ENCODE measurements around the gene PHF20.
A peak's percentile ranks its signal among the peaks of the same experiment; 100 is the strongest.
"Not testable (repeated sequence)": the region's sequence is repeated elsewhere in the genome, so short reads cannot be mapped to it uniquely, and the experiment has no call there.

The PHF20 gene

DNA sequence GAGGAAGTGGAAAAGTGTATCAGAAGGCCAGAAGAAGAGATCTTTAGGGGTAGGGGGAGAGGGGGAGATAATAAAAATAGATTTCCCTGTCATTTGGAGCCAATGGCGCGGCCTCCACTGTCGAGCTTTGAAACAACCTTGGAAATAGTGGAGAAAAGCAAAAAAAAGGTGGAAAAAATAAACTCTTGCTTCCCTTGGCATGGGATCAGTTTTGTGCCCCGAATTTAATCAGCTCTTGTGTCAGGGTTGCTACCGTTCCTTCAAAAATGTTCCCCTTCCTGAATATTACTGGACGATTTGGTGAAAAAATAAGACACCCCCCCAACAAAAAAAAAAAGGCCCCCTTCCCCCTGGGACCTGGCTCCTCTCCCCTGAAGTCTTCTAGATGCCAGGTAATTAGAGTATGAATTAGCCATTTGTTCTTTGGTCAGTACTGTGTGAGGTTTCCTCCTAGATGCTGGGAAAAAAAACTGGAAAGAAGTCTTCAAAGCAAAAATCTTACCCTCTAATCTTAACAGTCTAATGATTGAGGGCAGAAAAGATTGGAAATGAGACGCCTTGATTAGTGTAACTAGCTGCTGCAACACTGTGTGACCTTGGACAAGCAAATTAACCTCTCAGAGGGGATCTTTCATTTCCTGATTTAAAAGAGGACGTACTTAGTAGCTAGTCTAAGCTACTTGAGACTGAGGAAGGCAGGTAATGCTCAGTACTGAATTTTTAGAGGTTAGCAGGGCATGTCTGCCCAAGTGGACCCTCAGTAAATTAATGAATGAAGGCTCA is 28.9 kb upstream of the PHF20 start:
- Histone ChIP-seq H3K4me1 (ENCODE audit: control insufficient read depth, low read depth, low read length) (peaks cover 17% of the 10 kb centered on the region), H3K27ac (ENCODE audit: low read length) (peak overlapping the region; percentile 97), H3K4me3 (ENCODE audit: low read length) (peak overlapping the region; percentile 91), H3K36me3 (ENCODE audit: control insufficient read depth, low read depth, low read length) (peaks cover 29% of the 10 kb centered on the region), H3K27me3 (ENCODE audit: control insufficient read depth, insufficient read depth, low read length) (no peaks in the 10 kb centered on the region), H3K9me3 (ENCODE audit: control insufficient read depth, low read depth, low read length) (no peaks in the 10 kb centered on the region), H3K9ac (ENCODE audit: low read length) (peak overlapping the region; percentile 99)

DNA sequence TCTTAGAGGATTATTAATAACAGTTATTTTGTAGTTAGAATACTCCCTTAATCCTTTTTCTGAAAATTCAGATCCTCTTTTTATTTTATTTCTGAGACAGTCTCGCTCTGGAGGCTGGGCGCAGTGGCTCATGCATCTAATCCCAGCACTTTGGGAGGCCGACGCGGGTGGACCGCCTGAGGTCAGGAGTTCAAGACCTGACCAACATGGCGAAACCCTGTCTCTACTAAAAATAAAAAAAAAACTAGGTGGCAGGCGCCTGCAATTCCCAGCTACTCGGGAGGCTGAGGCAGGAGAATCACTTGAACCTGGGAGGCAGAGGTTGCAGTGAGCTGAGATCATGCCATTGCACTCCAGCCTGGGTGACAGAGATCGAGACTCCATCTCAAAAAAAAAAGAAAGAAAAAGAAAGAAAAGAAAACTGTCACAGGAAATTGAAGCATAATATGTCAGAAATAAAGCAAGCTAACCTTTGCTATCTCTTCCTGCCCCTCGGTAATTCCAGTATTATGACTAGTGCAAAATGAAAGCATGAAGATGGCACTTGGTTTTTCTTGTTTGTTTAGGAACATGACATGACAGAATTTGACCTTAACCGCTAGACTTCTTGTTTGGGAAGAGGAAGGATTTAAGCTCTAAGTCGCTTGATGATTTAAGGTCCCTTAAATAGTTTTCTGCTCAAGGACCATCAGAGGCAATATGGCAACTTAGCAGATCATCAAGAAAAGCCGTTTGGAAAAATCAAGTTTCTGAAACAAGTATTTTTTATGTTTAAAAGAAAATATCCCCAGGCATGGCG is 27.9 kb upstream of the PHF20 start:
- Histone ChIP-seq H3K27ac (ENCODE audit: low read length) (peak overlapping the region; percentile 97), H3K36me3 (ENCODE audit: control insufficient read depth, low read depth, low read length) (peaks cover 19% of the 10 kb centered on the region), H3K9ac (ENCODE audit: low read length) (peak overlapping the region; percentile 99), H3K9me3 (ENCODE audit: control insufficient read depth, low read depth, low read length) (no peaks in the 10 kb centered on the region), H3K4me3 (ENCODE audit: low read length) (peak overlapping the region; percentile 91), H3K4me1 (ENCODE audit: control insufficient read depth, low read depth, low read length) (peaks cover 13% of the 10 kb centered on the region), H3K27me3 (ENCODE audit: control insufficient read depth, insufficient read depth, low read length) (no peaks in the 10 kb centered on the region)

- not testable (repeated sequence) for H3K9me3 ChIP-seq (ENCODE audit: control insufficient read depth, low read depth, low read length); H3K9ac ChIP-seq (ENCODE audit: low read length); H3K27me3 ChIP-seq (ENCODE audit: control insufficient read depth, insufficient read depth, low read length); H3K27ac ChIP-seq (ENCODE audit: low read length); H3K4me3 ChIP-seq (ENCODE audit: low read length)
- Histone ChIP-seq H3K4me1 (ENCODE audit: control insufficient read depth, low read depth, low read length) (peaks cover 13% of the 10 kb centered on the region), H3K36me3 (ENCODE audit: control insufficient read depth, low read depth, low read length) (peaks cover 14% of the 10 kb centered on the region)
These were observed 27.3 kb upstream of the PHF20 start for GRCh38 chr20:35744492-35744841.

DNA sequence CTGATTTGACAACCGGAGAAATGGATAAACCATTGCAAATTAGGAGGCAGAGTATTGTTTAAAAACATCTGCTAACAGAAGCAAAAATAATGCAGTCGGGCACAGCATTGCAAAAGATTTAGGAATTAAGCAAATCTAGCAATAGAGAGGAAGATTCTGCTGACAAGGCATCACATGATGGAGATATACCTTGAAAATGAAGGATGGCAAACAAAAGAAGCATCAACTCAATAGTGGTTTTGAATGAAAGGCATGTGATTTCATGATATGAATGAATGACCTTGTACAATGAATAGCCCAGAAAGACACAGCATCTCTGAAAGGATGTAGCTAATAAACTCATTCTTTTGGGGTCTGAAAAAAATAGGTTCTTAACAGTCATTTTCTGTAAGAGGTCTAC is 21.2 kb upstream of the PHF20 start:
- Histone ChIP-seq H3K9me3 (ENCODE audit: control insufficient read depth, low read depth, low read length) (no peaks in the 10 kb centered on the region), H3K36me3 (ENCODE audit: control insufficient read depth, low read depth, low read length) (no peaks in the 10 kb centered on the region), H3K4me1 (ENCODE audit: control insufficient read depth, low read depth, low read length) (no peaks in the 10 kb centered on the region), H3K4me3 (ENCODE audit: low read length) (no peak overlapping the region), H3K27me3 (ENCODE audit: control insufficient read depth, insufficient read depth, low read length) (no peaks in the 10 kb centered on the region), H3K27ac (ENCODE audit: low read length) (no peak overlapping the region), H3K9ac (ENCODE audit: low read length) (no peak overlapping the region)

DNA sequence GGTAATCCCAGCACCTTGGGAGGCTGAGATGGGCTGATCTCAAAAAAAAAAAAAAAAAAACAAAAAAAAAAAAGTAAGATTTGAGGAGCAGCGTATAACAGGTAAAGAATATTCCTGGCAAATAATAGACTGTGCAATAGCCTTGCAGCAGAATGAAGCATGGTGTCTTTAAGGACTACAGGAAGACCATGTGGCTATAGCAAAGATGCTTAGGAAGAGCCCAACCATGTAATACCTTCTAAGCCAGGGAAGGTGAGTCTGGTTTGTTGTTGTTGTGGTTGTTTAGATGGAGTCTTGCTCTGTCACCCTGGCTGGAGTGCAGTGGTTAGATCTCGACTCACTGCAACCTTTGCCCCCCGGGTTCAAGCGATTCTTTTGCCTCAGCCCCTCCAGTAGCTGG is 15.4 kb upstream of the PHF20 start:
- no peak overlapping the region for H3K27ac ChIP-seq (ENCODE audit: low read length)
- H3K4me1 ChIP-seq (ENCODE audit: control insufficient read depth, low read depth, low read length) = no peaks in the 10 kb centered on the region
- H3K9me3 ChIP-seq (ENCODE audit: control insufficient read depth, low read depth, low read length) = no peaks in the 10 kb centered on the region
- no peaks in the 10 kb centered on the region for H3K27me3 ChIP-seq (ENCODE audit: control insufficient read depth, insufficient read depth, low read length)
- H3K36me3 ChIP-seq (ENCODE audit: control insufficient read depth, low read depth, low read length) = no peaks in the 10 kb centered on the region
- no peak overlapping the region for H3K9ac ChIP-seq (ENCODE audit: low read length)
- no peak overlapping the region for H3K4me3 ChIP-seq (ENCODE audit: low read length)

- no peak overlapping the region for H3K4me3 ChIP-seq (ENCODE audit: low read length)
- no peaks in the 10 kb centered on the region for H3K27me3 ChIP-seq (ENCODE audit: control insufficient read depth, insufficient read depth, low read length)
- no peak overlapping the region for H3K27ac ChIP-seq (ENCODE audit: low read length)
- no peaks in the 10 kb centered on the region for H3K9me3 ChIP-seq (ENCODE audit: control insufficient read depth, low read depth, low read length)
- no peak overlapping the region for H3K9ac ChIP-seq (ENCODE audit: low read length)
- no peaks in the 10 kb centered on the region for H3K4me1 ChIP-seq (ENCODE audit: control insufficient read depth, low read depth, low read length)
- H3K36me3 ChIP-seq (ENCODE audit: control insufficient read depth, low read depth, low read length) = no peaks in the 10 kb centered on the region
These were observed 14.6 kb upstream of the PHF20 start for GRCh38 chr20:35757098-35757705.

- not testable (repeated sequence) for H3K27me3 ChIP-seq (ENCODE audit: control insufficient read depth, insufficient read depth, low read length); H3K9ac ChIP-seq (ENCODE audit: low read length); H3K9me3 ChIP-seq (ENCODE audit: control insufficient read depth, low read depth, low read length); H3K36me3 ChIP-seq (ENCODE audit: control insufficient read depth, low read depth, low read length); H3K27ac ChIP-seq (ENCODE audit: low read length); H3K4me1 ChIP-seq (ENCODE audit: control insufficient read depth, low read depth, low read length); H3K4me3 ChIP-seq (ENCODE audit: low read length)
These were observed 10.3 kb upstream of the PHF20 start for GRCh38 chr20:35761548-35761947.

- Histone ChIP-seq H3K27me3 (ENCODE audit: control insufficient read depth, insufficient read depth, low read length) (no peaks in the 10 kb centered on the region), H3K9me3 (ENCODE audit: control insufficient read depth, low read depth, low read length) (no peaks in the 10 kb centered on the region), H3K36me3 (ENCODE audit: control insufficient read depth, low read depth, low read length) (no peaks in the 10 kb centered on the region), H3K9ac (ENCODE audit: low read length) (no peak overlapping the region), H3K4me3 (ENCODE audit: low read length) (no peak overlapping the region), H3K27ac (ENCODE audit: low read length) (no peak overlapping the region), H3K4me1 (ENCODE audit: control insufficient read depth, low read depth, low read length) (no peaks in the 10 kb centered on the region)
These were observed 9.4 kb upstream of the PHF20 start for GRCh38 chr20:35762461-35762860.

DNA sequence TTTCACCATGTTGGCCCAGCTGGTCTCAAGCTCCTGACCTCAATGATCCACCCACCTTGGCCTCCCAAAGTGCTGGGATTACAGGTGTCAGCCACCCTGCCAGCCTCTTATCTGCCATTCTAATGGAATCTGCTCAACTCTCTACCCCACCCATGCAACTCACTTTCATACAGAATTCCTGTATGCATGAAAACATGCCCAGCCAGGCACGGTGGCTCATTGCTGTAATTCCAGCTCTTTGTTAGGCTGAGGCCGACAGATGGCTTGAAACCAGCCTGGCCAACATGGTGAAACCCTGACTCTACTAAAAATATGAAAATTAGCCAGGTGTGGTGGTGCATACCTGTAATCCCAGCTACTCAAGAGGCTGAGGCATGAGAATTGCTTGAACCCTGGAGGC is 6.9 kb upstream of the PHF20 start:
- peaks cover 15% of the 10 kb centered on the region for H3K4me1 ChIP-seq (ENCODE audit: control insufficient read depth, low read depth, low read length)
- not testable (repeated sequence) for H3K9ac ChIP-seq (ENCODE audit: low read length); H3K4me3 ChIP-seq (ENCODE audit: low read length); H3K9me3 ChIP-seq (ENCODE audit: control insufficient read depth, low read depth, low read length); H3K36me3 ChIP-seq (ENCODE audit: control insufficient read depth, low read depth, low read length); H3K27ac ChIP-seq (ENCODE audit: low read length); H3K27me3 ChIP-seq (ENCODE audit: control insufficient read depth, insufficient read depth, low read length)

DNA sequence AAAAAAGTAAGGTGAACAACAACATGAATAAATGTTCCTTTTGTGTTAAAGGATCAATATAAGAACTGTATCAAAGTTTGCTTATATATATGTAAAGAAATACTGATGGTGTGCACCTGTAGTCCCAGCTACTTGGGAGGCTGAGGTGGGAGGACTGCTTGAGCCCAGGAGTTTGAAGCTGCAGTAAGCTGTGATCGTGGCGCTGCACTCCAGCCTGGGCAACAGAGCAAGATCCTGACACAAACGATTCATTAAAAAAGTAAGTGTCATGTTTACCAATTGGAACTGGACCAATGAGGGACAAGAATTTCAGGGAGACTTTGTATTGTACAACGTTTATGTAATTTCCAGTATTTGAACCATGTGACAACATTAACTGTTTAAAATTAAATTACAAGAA is 5.0 kb upstream of the PHF20 start:
- Histone ChIP-seq H3K27me3 (ENCODE audit: control insufficient read depth, insufficient read depth, low read length) (peaks cover 11% of the 10 kb centered on the region), H3K36me3 (ENCODE audit: control insufficient read depth, low read depth, low read length) (no peaks in the 10 kb centered on the region), H3K4me1 (ENCODE audit: control insufficient read depth, low read depth, low read length) (peaks cover 15% of the 10 kb centered on the region), H3K9me3 (ENCODE audit: control insufficient read depth, low read depth, low read length) (no peaks in the 10 kb centered on the region), H3K27ac (ENCODE audit: low read length) (no peak overlapping the region), H3K9ac (ENCODE audit: low read length) (no peak overlapping the region), H3K4me3 (ENCODE audit: low read length) (no peak overlapping the region)

DNA sequence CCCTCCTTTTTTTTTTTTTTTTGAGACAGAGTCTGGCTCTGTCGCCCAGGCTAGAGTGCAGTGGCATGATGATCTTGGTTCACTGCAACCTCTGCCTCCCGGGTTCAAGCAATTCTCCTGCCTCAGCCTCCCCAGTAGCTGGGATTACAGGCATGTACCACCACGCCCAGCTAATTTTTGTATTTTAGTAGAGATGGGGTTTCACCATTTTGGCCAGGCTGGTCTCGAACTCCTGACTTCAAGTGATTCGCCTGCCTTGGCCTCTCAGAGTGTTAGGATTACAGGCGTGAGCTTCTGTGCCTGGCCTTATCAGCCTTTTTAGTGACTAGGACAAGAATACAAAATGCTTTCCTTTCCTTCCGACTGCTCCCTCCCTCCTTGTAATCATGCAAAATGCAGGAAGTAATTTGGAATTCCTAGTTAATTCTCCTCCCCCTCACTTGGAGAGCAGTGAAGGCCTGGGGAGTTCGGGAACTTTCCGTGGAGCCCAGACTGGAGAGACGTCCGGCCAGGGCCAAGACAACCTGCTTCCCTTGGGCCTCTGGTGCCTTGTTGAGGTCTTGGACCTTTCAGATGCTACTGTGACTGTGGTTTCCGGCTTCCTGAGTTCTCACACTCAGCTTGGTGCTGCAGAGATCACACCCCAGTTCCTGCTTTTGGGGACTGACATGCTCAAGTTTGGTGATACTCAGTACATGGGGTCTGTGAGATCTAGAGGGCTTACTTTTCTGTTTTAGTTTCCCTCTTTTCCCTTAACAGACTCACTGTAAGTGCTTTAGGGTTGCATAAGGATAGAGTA is 3.9 kb upstream of the PHF20 start:
- Histone ChIP-seq H3K4me1 (ENCODE audit: control insufficient read depth, low read depth, low read length) (peaks cover 18% of the 10 kb centered on the region), H3K27me3 (ENCODE audit: control insufficient read depth, insufficient read depth, low read length) (peaks cover 11% of the 10 kb centered on the region), H3K9ac (ENCODE audit: low read length) (no peak overlapping the region), H3K4me3 (ENCODE audit: low read length) (no peak overlapping the region), H3K9me3 (ENCODE audit: control insufficient read depth, low read depth, low read length) (no peaks in the 10 kb centered on the region), H3K36me3 (ENCODE audit: control insufficient read depth, low read depth, low read length) (no peaks in the 10 kb centered on the region), H3K27ac (ENCODE audit: low read length) (no peak overlapping the region)

Measured in iPS-18a (cell line).